Inflammatory macrophage (primary cell): ENCODE data around the gene SLC35G6.

ENCODE experiments used
- DNase-seq, 2 donors: peaks; one replicate each; pipeline ENCODE4 v3.0.0-alpha.2; 2020 to 2022

Gene SLC35G6

DNA sequence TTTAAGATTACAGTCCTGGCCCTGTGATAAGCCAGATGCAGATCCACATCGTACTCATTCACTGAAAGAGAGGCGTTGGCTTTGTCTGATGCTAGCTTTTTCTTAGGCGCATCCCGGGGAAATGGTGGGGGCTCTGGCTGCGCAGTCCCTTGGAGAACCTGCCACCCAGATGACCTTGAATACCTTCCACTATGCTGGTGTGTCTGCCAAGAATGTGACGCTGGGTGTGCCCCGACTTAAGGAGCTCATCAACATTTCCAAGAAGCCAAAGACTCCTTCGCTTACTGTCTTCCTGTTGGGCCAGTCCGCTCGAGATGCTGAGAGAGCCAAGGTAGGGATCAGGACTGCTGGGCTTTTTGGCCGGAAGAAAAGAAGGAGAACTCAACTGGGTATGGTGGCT lies 26.9 kb downstream of the SLC35G6 start:
- DNase-seq = no peak

DNA sequence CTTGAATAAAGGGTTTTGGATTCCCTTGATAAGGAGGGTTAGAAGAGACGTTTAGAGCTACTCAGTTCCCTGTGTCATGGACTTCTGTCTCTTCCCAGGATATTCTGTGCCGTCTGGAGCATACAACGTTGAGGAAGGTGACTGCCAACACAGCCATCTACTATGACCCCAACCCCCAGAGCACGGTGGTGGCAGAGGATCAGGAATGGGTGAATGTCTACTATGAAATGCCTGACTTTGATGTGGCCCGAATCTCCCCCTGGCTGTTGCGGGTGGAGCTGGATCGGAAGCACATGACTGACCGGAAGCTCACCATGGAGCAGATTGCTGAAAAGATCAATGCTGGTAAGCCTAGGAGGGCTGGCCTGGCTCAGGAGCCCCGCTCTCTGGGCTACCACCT lies 27.6 kb downstream of the SLC35G6 start:
- DNase-seq = no peak

DNA sequence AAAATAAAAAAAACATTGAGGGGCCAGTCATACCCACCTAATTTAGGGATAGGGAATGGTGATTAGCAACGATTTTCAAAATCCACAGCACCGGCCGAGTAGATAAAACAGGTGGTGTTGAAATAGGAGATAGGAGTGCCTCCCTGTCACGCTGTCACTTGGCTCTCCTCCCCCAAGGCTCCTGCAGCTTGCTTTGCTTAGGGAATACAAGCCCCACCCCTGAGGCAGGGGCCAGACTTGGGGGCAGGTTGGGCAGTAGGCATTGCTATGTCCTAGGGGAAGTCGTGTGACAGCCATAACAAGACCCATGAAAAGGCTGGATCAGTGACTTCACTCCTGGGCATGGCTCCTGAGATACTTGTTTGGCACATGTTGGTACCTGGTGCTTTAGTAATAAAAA lies 28.7 kb downstream of the SLC35G6 start:
- no peak for DNase-seq

- no peak for DNase-seq
These were observed 29.9 kb downstream of the SLC35G6 start for GRCh38 chr17:7511108-7511507.

- no peak for DNase-seq
These were observed 30.9 kb downstream of the SLC35G6 start for GRCh38 chr17:7512105-7512504.

GRCh38 chr17:7512824-7513540 lies 31.7 kb downstream of the SLC35G6 start:
- DNase-seq = peak in 1 of 2 donors; percentile 17

GRCh38 chr17:7513850-7514419 lies 32.7 kb downstream of the SLC35G6 start:
- DNase-seq = peak in 1 of 2 donors; percentile 32

DNA sequence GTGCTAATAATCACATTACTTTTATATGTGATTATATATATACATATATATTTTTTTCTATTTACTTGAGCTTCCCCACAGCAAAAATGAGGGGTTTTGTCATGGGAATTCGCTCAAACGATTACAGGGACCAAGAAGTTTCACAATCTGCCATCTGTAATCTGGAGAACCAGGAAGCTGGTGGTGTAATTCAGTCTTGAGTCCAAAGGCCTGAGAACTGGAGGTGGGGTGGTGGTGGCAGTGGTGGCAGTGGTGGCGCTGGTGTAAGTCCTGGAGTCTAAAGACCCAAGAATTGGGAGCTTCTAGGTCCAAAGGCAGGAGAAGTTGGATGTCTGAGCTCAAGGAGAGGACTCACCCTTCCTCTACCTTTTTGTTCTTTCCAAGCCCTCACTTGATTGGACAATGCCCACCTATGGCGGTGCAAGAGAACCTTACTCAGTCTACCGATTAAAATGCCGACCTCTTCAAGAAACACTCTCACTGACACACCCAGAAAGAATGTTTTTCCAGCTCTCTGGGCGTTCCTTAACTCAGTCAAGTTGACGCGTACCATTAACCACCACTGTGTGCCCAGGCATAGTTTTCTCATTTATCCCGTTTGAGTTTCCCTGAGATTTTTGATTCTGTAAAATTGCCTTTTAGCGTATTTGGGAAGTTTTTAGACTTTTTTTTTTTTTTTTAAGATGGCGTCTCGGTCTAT lies 34.8 kb downstream of the SLC35G6 start:
- DNase-seq = peak; percentile 83 to 90

GRCh38 chr17:7523033-7523432 lies 41.8 kb downstream of the SLC35G6 start:
- DNase-seq = peak; percentile 49 to 59

GRCh38 chr17:7528842-7529241 lies 47.6 kb downstream of the SLC35G6 start:
- no peak for DNase-seq

- DNase-seq = peak; percentile 29 to 68
These were observed 49.0 kb downstream of the SLC35G6 start for GRCh38 chr17:7530023-7530900.
